ENCODE measurements around the gene KIAA1217.

Gene KIAA1217

GRCh38 chr10:24502801-24503460 is 294.0 kb downstream of the KIAA1217 start:
- no peak overlapping the region for H3K27ac ChIP-seq (ENCODE audit: low read depth, low read length)
- H3K9me2 ChIP-seq (replicated peaks; ENCODE audit: insufficient read depth, low read length), result no peaks in the 10 kb centered on the region
- H2AFZ ChIP-seq (ENCODE audit: low read depth, low read length, severe bottlenecking), result no peak overlapping the region
- no peaks in the 10 kb centered on the region for H3K9me3 ChIP-seq (ENCODE audit: insufficient read depth, low read length)
- H3K36me3 ChIP-seq (ENCODE audit: low read length), result no peaks in the 10 kb centered on the region
- no peaks in the 10 kb centered on the region for H3F3A ChIP-seq (ENCODE audit: insufficient read depth)
- no peak overlapping the region for H3K9ac ChIP-seq (ENCODE audit: low read length)
- no peak overlapping the region for H3K4me2 ChIP-seq (ENCODE audit: low read depth, low read length, poor library complexity, severe bottlenecking)
- H3K79me2 ChIP-seq (ENCODE audit: insufficient read depth, low read length), result no peaks in the 10 kb centered on the region
- no peaks in the 10 kb centered on the region for H4K20me1 ChIP-seq (ENCODE audit: low read depth, low read length)
- H3K27me3 ChIP-seq (ENCODE audit: low read length), result no peaks in the 10 kb centered on the region
- TF ChIP-seq, protein P1, sequence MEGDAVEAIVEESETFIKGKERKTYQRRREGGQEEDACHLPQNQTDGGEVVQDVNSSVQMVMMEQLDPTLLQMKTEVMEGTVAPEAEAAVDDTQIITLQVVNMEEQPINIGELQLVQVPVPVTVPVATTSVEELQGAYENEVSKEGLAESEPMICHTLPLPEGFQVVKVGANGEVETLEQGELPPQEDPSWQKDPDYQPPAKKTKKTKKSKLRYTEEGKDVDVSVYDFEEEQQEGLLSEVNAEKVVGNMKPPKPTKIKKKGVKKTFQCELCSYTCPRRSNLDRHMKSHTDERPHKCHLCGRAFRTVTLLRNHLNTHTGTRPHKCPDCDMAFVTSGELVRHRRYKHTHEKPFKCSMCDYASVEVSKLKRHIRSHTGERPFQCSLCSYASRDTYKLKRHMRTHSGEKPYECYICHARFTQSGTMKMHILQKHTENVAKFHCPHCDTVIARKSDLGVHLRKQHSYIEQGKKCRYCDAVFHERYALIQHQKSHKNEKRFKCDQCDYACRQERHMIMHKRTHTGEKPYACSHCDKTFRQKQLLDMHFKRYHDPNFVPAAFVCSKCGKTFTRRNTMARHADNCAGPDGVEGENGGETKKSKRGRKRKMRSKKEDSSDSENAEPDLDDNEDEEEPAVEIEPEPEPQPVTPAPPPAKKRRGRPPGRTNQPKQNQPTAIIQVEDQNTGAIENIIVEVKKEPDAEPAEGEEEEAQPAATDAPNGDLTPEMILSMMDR (IDR thresholded peaks at IDR 0.05; ENCODE audit: insufficient read depth, low read length, poor library complexity, severe bottlenecking), result no peak
- no peak for TF ChIP-seq EZH2phosphoT487 (conservative IDR thresholded peaks at IDR 0.05; ENCODE audit: low read length)
- no peak overlapping the region for H3K4me3 ChIP-seq (ENCODE audit: insufficient read depth, low read length, poor library complexity, severe bottlenecking)

- H3K4me3 ChIP-seq (ENCODE audit: insufficient read depth, low read length, poor library complexity, severe bottlenecking), result no peak overlapping the region
- H3K36me3 ChIP-seq (ENCODE audit: low read length), result no peaks in the 10 kb centered on the region
- H4K20me1 ChIP-seq (ENCODE audit: low read depth, low read length), result no peaks in the 10 kb centered on the region
- H3K9ac ChIP-seq (ENCODE audit: low read length), result no peak overlapping the region
- H3K9me3 ChIP-seq (ENCODE audit: insufficient read depth, low read length), result no peaks in the 10 kb centered on the region
- no peak overlapping the region for H2AFZ ChIP-seq (ENCODE audit: low read depth, low read length, severe bottlenecking)
- TF ChIP-seq, protein P1 (IDR thresholded peaks at IDR 0.05; ENCODE audit: insufficient read depth, low read length, poor library complexity, severe bottlenecking), result peak; percentile 44
- no peak for TF ChIP-seq EZH2phosphoT487 (conservative IDR thresholded peaks at IDR 0.05; ENCODE audit: low read length)
- no peaks in the 10 kb centered on the region for H3K79me2 ChIP-seq (ENCODE audit: insufficient read depth, low read length)
- no peaks in the 10 kb centered on the region for H3K27me3 ChIP-seq (ENCODE audit: low read length)
- H3K27ac ChIP-seq (ENCODE audit: low read depth, low read length), result no peak overlapping the region
- H3F3A ChIP-seq (ENCODE audit: insufficient read depth), result no peaks in the 10 kb centered on the region
- no peak overlapping the region for H3K4me2 ChIP-seq (ENCODE audit: low read depth, low read length, poor library complexity, severe bottlenecking)
- no peaks in the 10 kb centered on the region for H3K9me2 ChIP-seq (replicated peaks; ENCODE audit: insufficient read depth, low read length)
These were observed 294.8 kb downstream of the KIAA1217 start for GRCh38 chr10:24503461-24504320.

GRCh38 chr10:24505759-24506158 is 296.8 kb downstream of the KIAA1217 start:
- no peak for TF ChIP-seq EZH2phosphoT487 (conservative IDR thresholded peaks at IDR 0.05; ENCODE audit: low read length)
- TF ChIP-seq, protein P1 (IDR thresholded peaks at IDR 0.05; ENCODE audit: insufficient read depth, low read length, poor library complexity, severe bottlenecking), result no peak
- Histone ChIP-seq H3K4me3 (ENCODE audit: insufficient read depth, low read length, poor library complexity, severe bottlenecking) (no peak overlapping the region), H3K79me2 (ENCODE audit: insufficient read depth, low read length) (no peaks in the 10 kb centered on the region), H3K27ac (ENCODE audit: low read depth, low read length) (no peak overlapping the region), H2AFZ (ENCODE audit: low read depth, low read length, severe bottlenecking) (no peak overlapping the region), H3K9me3 (ENCODE audit: insufficient read depth, low read length) (no peaks in the 10 kb centered on the region), H3F3A (ENCODE audit: insufficient read depth) (no peaks in the 10 kb centered on the region), H4K20me1 (ENCODE audit: low read depth, low read length) (no peaks in the 10 kb centered on the region), H3K4me2 (ENCODE audit: low read depth, low read length, poor library complexity, severe bottlenecking) (no peak overlapping the region), H3K9me2 (replicated peaks; ENCODE audit: insufficient read depth, low read length) (no peaks in the 10 kb centered on the region), H3K27me3 (ENCODE audit: low read length) (no peaks in the 10 kb centered on the region), H3K9ac (ENCODE audit: low read length) (no peak overlapping the region), H3K36me3 (ENCODE audit: low read length) (no peaks in the 10 kb centered on the region)
